HG02642 (cell line): ENCODE measurements around the gene SPECC1.
"Not testable (repeated sequence)": the region's sequence is repeated elsewhere in the genome, so short reads cannot be mapped to it uniquely, and the experiment has no call there.

Experiments used
- ATAC-seq: cut with Tn5 transposase; IDR thresholded peaks from one replicate; pipeline ENCODE4 v1.9.1; 2021; ENCODE audit warnings: mild to moderate bottlenecking; ENCODE audit not compliant: unreplicated experiment, poor library complexity

Gene SPECC1

GRCh38 chr17:20257798-20258197 lies 248.6 kb downstream of the SPECC1 start:
- no peak for ATAC-seq

GRCh38 chr17:20259668-20260067 lies 250.5 kb downstream of the SPECC1 start:
- no peak for ATAC-seq

GRCh38 chr17:20260268-20260667 lies 251.1 kb downstream of the SPECC1 start:
- ATAC-seq: no peak

GRCh38 chr17:20262226-20263114 lies 253.3 kb downstream of the SPECC1 start:
- no peak for ATAC-seq

- ATAC-seq: not testable (repeated sequence)
These were observed 253.9 kb downstream of the SPECC1 start for GRCh38 chr17:20263115-20263433.

- no peak for ATAC-seq
These were observed 254.4 kb downstream of the SPECC1 start for GRCh38 chr17:20263595-20263994.

- no peak for ATAC-seq
These were observed 255.8 kb downstream of the SPECC1 start for GRCh38 chr17:20264996-20265395.

GRCh38 chr17:20266806-20267458 lies 257.8 kb downstream of the SPECC1 start:
- no peak for ATAC-seq

- ATAC-seq: no peak
These were observed 258.3 kb downstream of the SPECC1 start for GRCh38 chr17:20267459-20267842.

- no peak for ATAC-seq
These were observed 261.2 kb downstream of the SPECC1 start for GRCh38 chr17:20270369-20270768.

GRCh38 chr17:20271011-20271610 lies 262.0 kb downstream of the SPECC1 start:
- no peak for ATAC-seq

GRCh38 chr17:20273741-20274500 lies 264.8 kb downstream of the SPECC1 start:
- ATAC-seq: no peak

GRCh38 chr17:20275653-20276052 lies 266.5 kb downstream of the SPECC1 start:
- ATAC-seq: no peak

GRCh38 chr17:20276421-20276820 lies 267.3 kb downstream of the SPECC1 start:
- no peak for ATAC-seq

GRCh38 chr17:20278805-20279204 lies 269.6 kb downstream of the SPECC1 start:
- no peak for ATAC-seq

GRCh38 chr17:20279631-20280030 lies 270.5 kb downstream of the SPECC1 start:
- no peak for ATAC-seq

- ATAC-seq: no peak
These were observed 270.9 kb downstream of the SPECC1 start for GRCh38 chr17:20280051-20280450.

GRCh38 chr17:20280851-20281250 lies 271.7 kb downstream of the SPECC1 start:
- ATAC-seq: no peak

- ATAC-seq: no peak
These were observed 272.7 kb downstream of the SPECC1 start for GRCh38 chr17:20281860-20282259.

- no peak for ATAC-seq
These were observed 273.6 kb downstream of the SPECC1 start for GRCh38 chr17:20282526-20283308.
